Lower leg skin (tissue), 4 donors: ENCODE results near the gene GRIP1. TPM values are rescaled to one million over a fixed set of nuclear protein-coding genes. Genes with fewer than 3 reads are reported as not detected.

ENCODE experiments used
- DNase-seq, 2 donors: peaks; one replicate each; pipeline ENCODE4 v3.0.0-alpha.2; 2019; ENCODE audit warnings: low spot score in 2 of 2
- H3K4me3 ChIP-seq: fragments of 200-600 bp; sonication (generic); 2 replicates; pipeline ENCODE4 v1.5.1; 2017; ENCODE audit warnings: mild to moderate bottlenecking, low read depth; ENCODE audit not compliant: poor library complexity, severe bottlenecking
- CTCF ChIP-seq, 3 donors: fragments of 450-650 bp; IDR thresholded peaks; one replicate each; pipeline ENCODE4 v1.5.1; 2016; ENCODE audit warnings: antibody characterized with exemption in 3 of 3, mild to moderate bottlenecking in 3 of 3, moderate library complexity in 2 of 3
- POLR2A ChIP-seq, 2 donors: fragments of 450-650 bp; IDR thresholded peaks; one replicate each; pipeline ENCODE4 v1.6.1; 2016 to 2017; ENCODE audit warnings: antibody characterized with exemption in 2 of 2, mild to moderate bottlenecking in 1 of 2, moderate library complexity in 1 of 2
- WGBS, 2 donors: methylation state at CpG; one replicate each; pipeline ENCODE4 v1.1.5; 2018; 5-methylcytosine and 5-hydroxymethylcytosine counted together
- intact Hi-C: fragments of 100-400 bp; cut with DNase I; formaldehyde crosslinking; loops from one replicate; pipeline ENCODE4 v1.15.0; 2023; ENCODE audit warnings: low total_unique reads
- total RNA-seq, 4 donors: library from RNA; depleted of rRNA; stranded (reverse); fragments of >200 nt; gene quantifications; one replicate each; pipeline ENCODE4 v1.1.0, GENCODE V29; 2016

GRIP1 gene
- total RNA-seq, 4 donors from 2014 or later: 11.5 to 25.3 (median 12.3) TPM

- DNase-seq: no peak
- no peak overlapping the region for H3K4me3 ChIP-seq
- TF ChIP-seq POLR2A (IDR thresholded peaks at IDR 0.05): no peak
- TF ChIP-seq CTCF (IDR thresholded peaks at IDR 0.05): no peak
- 82 to 86% methylated on average over 8 of the region's 8 CpGs for WGBS, 2 donors
- intact Hi-C loops: no loop called here
Measured at GRCh38 chr12:66497008-66497897, 181.6 kb downstream of the GRIP1 start.

DNA sequence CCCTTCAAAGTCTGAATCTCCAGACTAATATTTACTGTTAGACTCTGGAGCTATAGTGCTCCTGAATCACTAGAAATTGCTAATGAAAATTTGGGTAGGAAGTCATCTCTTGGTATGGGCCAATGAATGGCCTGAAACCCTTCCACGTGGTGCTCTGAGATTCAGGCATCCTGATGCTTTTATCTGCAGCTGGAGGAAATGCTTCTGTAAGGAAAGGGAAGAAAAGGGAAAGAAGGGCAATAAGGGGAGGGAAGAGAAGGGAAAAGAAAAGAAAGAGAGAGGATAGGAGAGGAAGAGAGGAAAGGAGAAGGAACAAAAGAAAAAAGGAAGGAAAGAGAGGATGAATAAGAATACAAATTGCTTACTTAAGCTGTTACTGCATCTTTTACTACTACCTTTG, 182.3 kb downstream of the GRIP1 start:
- no peak for DNase-seq
- intact Hi-C loops: no loop called here
- TF ChIP-seq POLR2A (IDR thresholded peaks at IDR 0.05): no peak
- no peak for TF ChIP-seq CTCF (IDR thresholded peaks at IDR 0.05)
- 23 to 33% methylated on average over 1 of the region's 1 CpG for WGBS, 2 donors
- no peak overlapping the region for H3K4me3 ChIP-seq

GRCh38 chr12:66495709-66496108, 183.2 kb downstream of the GRIP1 start:
- intact Hi-C loops: no loop called here
- no peak for DNase-seq
- H3K4me3 ChIP-seq: no peak overlapping the region
- no peak for TF ChIP-seq CTCF (IDR thresholded peaks at IDR 0.05)
- TF ChIP-seq POLR2A (IDR thresholded peaks at IDR 0.05): no peak
- 94 to 95% methylated on average over 14 of the region's 14 CpGs for WGBS, 2 donors

GRCh38 chr12:66493819-66494218, 185.1 kb downstream of the GRIP1 start:
- intact Hi-C loops: no loop called here
- no peak for DNase-seq
- no peak overlapping the region for H3K4me3 ChIP-seq
- TF ChIP-seq POLR2A (IDR thresholded peaks at IDR 0.05) (no peak), CTCF (IDR thresholded peaks at IDR 0.05) (no peak)

DNA sequence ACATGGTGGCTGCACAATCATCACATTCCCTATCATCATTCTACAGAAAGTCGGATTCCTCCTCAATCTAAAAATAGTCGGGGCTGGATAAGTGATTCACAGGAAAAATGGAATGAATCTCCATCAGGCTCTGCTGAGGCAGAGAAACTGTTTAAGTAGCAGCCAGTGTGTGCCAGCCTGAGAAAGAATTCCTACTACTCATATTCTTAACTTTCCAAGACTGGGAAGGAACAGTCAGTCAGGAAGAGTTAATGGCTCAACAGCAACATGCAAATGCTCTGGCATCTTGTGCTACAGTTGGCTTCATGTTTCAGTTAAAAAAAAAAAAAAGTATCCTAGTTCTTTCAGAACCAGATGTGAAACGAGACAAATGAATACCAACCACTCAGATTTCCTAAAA, 187.0 kb downstream of the GRIP1 start:
- no peak for DNase-seq
- no peak for TF ChIP-seq POLR2A (IDR thresholded peaks at IDR 0.05)
- TF ChIP-seq CTCF (IDR thresholded peaks at IDR 0.05): no peak
- 17 to 35% methylated on average over 3 of the region's 3 CpGs for WGBS, 2 donors
- no peak overlapping the region for H3K4me3 ChIP-seq
- intact Hi-C loops: no loop called here
